Endothelial cell of umbilical vein (primary cell): ENCODE results near the gene ARPC1B. TPM values are rescaled to one million over a fixed set of nuclear protein-coding genes. Genes with fewer than 3 reads are reported as not detected.
A peak's percentile ranks its signal among the peaks of the same experiment; 100 is the strongest.

Experiments
- BruUV-seq: library from RNA; stranded (reverse); fragments of 400-500 nt; replicated peaks from 2 replicates; lab custom pipeline; 2021; lab: Mats Ljungman, UMichigan
- CTCF ChIA-PET: fragments of 300-600, 350-600 bp; sonication (Branson Sonifier 250); formaldehyde crosslinking; loops from one replicate; lab custom pipeline; 2021; ENCODE audit warnings: antibody characterized with exemption, inconsistent platforms; lab: Charles Lee
- POLR2A ChIA-PET: fragments of 300-600, 350-600 bp; sonication (Branson Sonifier 250); formaldehyde crosslinking; loops from one replicate; lab custom pipeline; 2021; ENCODE audit warnings: antibody characterized with exemption, inconsistent platforms; lab: Charles Lee
- DNase-seq: peaks from one replicate; pipeline ENCODE4 v3.0.0-alpha.2; 2011; ENCODE audit warnings: low read depth, low spot score
- FAIRE-seq: peaks from 2 replicates; lab custom pipeline; 2011; peaks lifted over from hg19 to GRCh38; lab: Jason Lieb, UNC
- H2AFZ ChIP-seq: 2 replicates; pipeline ENCODE4 v1.6.0; 2012; ENCODE audit warnings: low read depth, low read length, control low read depth, inconsistent platforms
- H3K27ac ChIP-seq: 2 replicates; pipeline ENCODE4 v1.5.1; 2011; ENCODE audit warnings: low read depth, mild to moderate bottlenecking, control low read depth, low read length, moderate library complexity; ENCODE audit not compliant: insufficient read depth
- H3K27me3 ChIP-seq, 2 experiments: 2 replicates each; pipeline versions ENCODE4 v1.6.0 to v1.6.1; 2011; ENCODE audit warnings: low read length in 2 of 2, mixed read lengths in 1 of 2; ENCODE audit not compliant: control insufficient read depth in 2 of 2, insufficient read depth in 2 of 2
- H3K36me3 ChIP-seq, 2 experiments: 2 replicates in 1 of 2; 3 replicates in 1 of 2; pipeline ENCODE4 v1.5.1; 2011; ENCODE audit warnings: low read length in 2 of 2, mild to moderate bottlenecking in 1 of 2, moderate library complexity in 1 of 2; ENCODE audit not compliant: control insufficient read depth in 2 of 2, insufficient read depth in 2 of 2; ENCODE audit errors: extremely low read depth in 1 of 2
- H3K4me1 ChIP-seq: 3 replicates; pipeline ENCODE4 v1.5.1; 2011; ENCODE audit warnings: mild to moderate bottlenecking, low read length; ENCODE audit not compliant: control insufficient read depth, insufficient read depth; ENCODE audit errors: extremely low read depth
- H3K4me2 ChIP-seq: 2 replicates; pipeline ENCODE4 v1.6.1; 2011; ENCODE audit warnings: low read length, control low read depth, mixed read lengths; ENCODE audit not compliant: insufficient read depth
- H3K4me3 ChIP-seq, 3 experiments: fragments of 200-600 bp in 1 of 3; sonication (generic), shearing (Covaris generic) in 1 of 3; replicated peaks in 1 of 3; 2 replicates each; pipeline ENCODE4 v1.5.1; 2011 to 2016; ENCODE audit warnings: control low read depth in 3 of 3, low read length in 3 of 3, mild to moderate bottlenecking in 2 of 3, inconsistent platforms in 1 of 3, low read depth in 1 of 3, moderate library complexity in 1 of 3; ENCODE audit not compliant: insufficient read depth in 1 of 3
- H3K79me2 ChIP-seq: 2 replicates; pipeline ENCODE4 v1.6.0; 2012; ENCODE audit warnings: low read length, inconsistent platforms; ENCODE audit not compliant: control insufficient read depth, insufficient read depth
- H3K9ac ChIP-seq: replicated peaks from 2 replicates; pipeline ENCODE3; 2011; ENCODE audit warnings: low read length, control low read depth; ENCODE audit not compliant: insufficient read depth; ENCODE audit errors: extremely low read depth
- H3K9me1 ChIP-seq: replicated peaks from 3 replicates; pipeline ENCODE4 v1.6.0; 2011; ENCODE audit warnings: mild to moderate bottlenecking, low read length; ENCODE audit not compliant: control insufficient read depth, insufficient read depth; ENCODE audit errors: extremely low read depth
- H3K9me3 ChIP-seq: replicated peaks from 2 replicates; pipeline ENCODE4 v1.5.1; 2012; ENCODE audit warnings: low read length, inconsistent platforms; ENCODE audit not compliant: control insufficient read depth, insufficient read depth
- H4K20me1 ChIP-seq: replicated peaks from 2 replicates; pipeline ENCODE3; 2011; ENCODE audit warnings: mild to moderate bottlenecking, low read length; ENCODE audit not compliant: control insufficient read depth, insufficient read depth; ENCODE audit errors: extremely low read depth
- EZH2 ChIP-seq: IDR thresholded peaks from 2 replicates; pipeline ENCODE4 v1.6.1; 2012; ENCODE audit warnings: borderline replicate concordance, low read depth, mild to moderate bottlenecking, moderate library complexity, low read length, inconsistent platforms; ENCODE audit not compliant: severe bottlenecking
- GATA2 ChIP-seq: IDR thresholded peaks from 2 replicates; pipeline ENCODE4 v1.7.0; 2011; ENCODE audit warnings: low read depth, mild to moderate bottlenecking, moderate library complexity, mixed read lengths, low read length; ENCODE audit not compliant: insufficient read length, insufficient read depth
- JUN ChIP-seq: IDR thresholded peaks from 2 replicates; pipeline ENCODE4 v1.6.1; 2011; ENCODE audit warnings: borderline replicate concordance, low read depth; ENCODE audit not compliant: insufficient read length, insufficient read depth
- MAX ChIP-seq: IDR thresholded peaks from 2 replicates; pipeline ENCODE4 v1.6.1; 2011; ENCODE audit not compliant: insufficient read depth, insufficient read length
- MYC ChIP-seq: IDR thresholded peaks from one replicate; pipeline ENCODE4 v1.6.1; 2011; ENCODE audit warnings: mild to moderate bottlenecking, low read depth, low read length
- dilution Hi-C: fragments of 300-500 bp; cut with MboI; formaldehyde crosslinking; loops from one replicate; pipeline ENCODE4 v1.15.0; 2019; ENCODE audit warnings: low sequenced_read_pairs; ENCODE audit not compliant: extremely low pct_ligation_motif_present
- intact Hi-C: fragments of 100-400 bp; cut with micrococcal nuclease; formaldehyde crosslinking; loops from one replicate; pipeline ENCODE4 v1.10.0; 2022
- polyA plus RNA-seq, 4 experiments: library from polyadenylated mRNA; depleted of rRNA in 3 of 4; stranded (reverse) in 3 of 4; unstranded in 1 of 4; fragments of >200 nt; gene quantifications; 2 replicates each; pipeline versions ENCODE4 v1.2.1 to v1.2.3, GENCODE V29; 2011 to 2012; ENCODE audit warnings: missing spikeins in 1 of 4
- total RNA-seq: library from RNA; stranded (reverse); gene quantifications from 2 replicates; pipeline ENCODE4 v1.2.3, GENCODE V29; 2021

The ARPC1B gene
- total and polyA plus RNA-seq, 2 donors (not counting 3 experiments of a cell fraction or from before 2014, with no cell fraction given): 232 to 831 TPM

- TF ChIP-seq GATA2 (no peak), EZH2 (no peak)
- peak overlapping the region; percentile 96 for H3K4me2 ChIP-seq
- H3K4me1 ChIP-seq: peaks cover 21% of the 10 kb centered on the region
- intact Hi-C loops: no loop called here
- dilution Hi-C loops: no loop called here
- DNase-seq: no peak
- H2AFZ ChIP-seq: peak overlapping the region; percentile 68
- H3K36me3 ChIP-seq: peaks cover 6 to 17% of the 10 kb centered on the region in 2 experiments
- no peaks in the 10 kb centered on the region for H3K9me3 ChIP-seq
- CTCF ChIA-PET: interaction anchor here (0.9 to 1.3 kb wide), 8 partner anchors 8 to 207 kb away, joined by 3 to 6 read pairs (median 4); partner anchors contain the start of genes ARPC1B and ZSCAN25
- no peaks in the 10 kb centered on the region for H3K9me1 ChIP-seq
- H3K9ac ChIP-seq: peak overlapping the region; percentile 93
- H3K27me3 ChIP-seq: no peaks in the 10 kb centered on the region
- peaks cover 64% of the 10 kb centered on the region for H3K79me2 ChIP-seq
- peaks cover 3% of the 10 kb centered on the region for H4K20me1 ChIP-seq
- H3K27ac ChIP-seq: peak overlapping the region; percentile 79
- peak overlapping the region; percentile 65 to 99 (median 96) for H3K4me3 ChIP-seq
- FAIRE-seq: no peak
- TSS peak; percentile 59 for BruUV-seq
- POLR2A ChIA-PET: interaction anchor here (0.8 to 2.0 kb wide), 4 partner anchors 9 to 63 kb away, joined by 4 to 12 read pairs (median 5); no protein-coding TSS in a partner anchor
Measured at GRCh38 chr7:99409192-99409572, 34.7 kb downstream of the ARPC1B start.

GRCh38 chr7:99409806-99410205, 35.3 kb downstream of the ARPC1B start:
- FAIRE-seq (peak; percentile 21), DNase-seq (no peak)
- peak overlapping the region; percentile 13 for H3K27ac ChIP-seq
- no peaks in the 10 kb centered on the region for H3K9me3 ChIP-seq
- intact Hi-C loops (no loop called here), dilution Hi-C loops (no loop called here)
- peaks cover 10 to 12% of the 10 kb centered on the region in 2 experiments for H3K36me3 ChIP-seq
- H3K27me3 ChIP-seq: no peaks in the 10 kb centered on the region
- no TSS peak for BruUV-seq
- POLR2A ChIA-PET: no interaction called here
- peaks cover 3% of the 10 kb centered on the region for H4K20me1 ChIP-seq
- peaks cover 58% of the 10 kb centered on the region for H3K79me2 ChIP-seq
- peaks cover 21% of the 10 kb centered on the region for H3K4me1 ChIP-seq
- no peak overlapping the region for H2AFZ ChIP-seq
- H3K9me1 ChIP-seq: no peaks in the 10 kb centered on the region
- CTCF ChIA-PET: no interaction called here
- H3K4me3 ChIP-seq: peak overlapping the region; percentile 65 to 99 (median 96)
- H3K4me2 ChIP-seq: peak overlapping the region; percentile 96
- TF ChIP-seq MYC (no peak), MAX (no peak), JUN (no peak), GATA2 (no peak)
- H3K9ac ChIP-seq: peak overlapping the region; percentile 93
